Measurements from ENCODE around the gene TBC1D9B.

GRCh38 chr5:179862891-179863290, 44.8 kb downstream of the TBC1D9B start:
- TF ChIP-seq CTCF (IDR thresholded peaks at IDR 0.05) (no peak), POLR2A (IDR thresholded peaks at IDR 0.05) (no peak), EP300 (IDR thresholded peaks at IDR 0.05) (no peak)
